ENCODE measurements around the gene ULK2.
"Not testable (repeated sequence)": the region's sequence is repeated elsewhere in the genome, so short reads cannot be mapped to it uniquely, and the experiment has no call there.

The ULK2 gene

GRCh38 chr17:19766421-19767270 is 101.1 kb downstream of the ULK2 start:
- peak; percentile 41 for DNase-seq (ENCODE audit: low read depth)

- no peak for DNase-seq (ENCODE audit: low read depth)
Measured at GRCh38 chr17:19766016-19766415, 101.7 kb downstream of the ULK2 start.

GRCh38 chr17:19763991-19764390 is 103.7 kb downstream of the ULK2 start:
- DNase-seq (ENCODE audit: low read depth): not testable (repeated sequence)

- DNase-seq (ENCODE audit: low read depth): no peak
Measured at GRCh38 chr17:19763416-19763815, 104.3 kb downstream of the ULK2 start.

- DNase-seq (ENCODE audit: low read depth): no peak
Measured at GRCh38 chr17:19762515-19762961, 105.2 kb downstream of the ULK2 start.

- DNase-seq (ENCODE audit: low read depth): no peak
Measured at GRCh38 chr17:19760746-19761145, 107.0 kb downstream of the ULK2 start.

- no peak for DNase-seq (ENCODE audit: low read depth)
Measured at GRCh38 chr17:19759568-19760549, 107.9 kb downstream of the ULK2 start.

GRCh38 chr17:19757536-19758180 is 110.1 kb downstream of the ULK2 start:
- DNase-seq (ENCODE audit: low read depth): no peak

- DNase-seq (ENCODE audit: low read depth): no peak
Measured at GRCh38 chr17:19756546-19756945, 111.2 kb downstream of the ULK2 start.

- no peak for DNase-seq (ENCODE audit: low read depth)
Measured at GRCh38 chr17:19755821-19756510, 111.8 kb downstream of the ULK2 start.

GRCh38 chr17:19755392-19755791 is 112.3 kb downstream of the ULK2 start:
- no peak for DNase-seq (ENCODE audit: low read depth)

- no peak for DNase-seq (ENCODE audit: low read depth)
Measured at GRCh38 chr17:19753661-19754463, 113.9 kb downstream of the ULK2 start.

GRCh38 chr17:19753051-19753509 is 114.7 kb downstream of the ULK2 start:
- no peak for DNase-seq (ENCODE audit: low read depth)

- DNase-seq (ENCODE audit: low read depth): no peak
Measured at GRCh38 chr17:19752216-19753050, 115.3 kb downstream of the ULK2 start.

- DNase-seq (ENCODE audit: low read depth): no peak
Measured at GRCh38 chr17:19750835-19751234, 116.9 kb downstream of the ULK2 start.

GRCh38 chr17:19750020-19750572 is 117.6 kb downstream of the ULK2 start:
- DNase-seq (ENCODE audit: low read depth): no peak

- no peak for DNase-seq (ENCODE audit: low read depth)
Measured at GRCh38 chr17:19748807-19749193, 118.9 kb downstream of the ULK2 start.

GRCh38 chr17:19747829-19748806 is 119.6 kb downstream of the ULK2 start, which contains the start of gene ALDH3A1:
TSS of gene ALDH3A1 (minus strand) at chr17:19748298. CDS start at chr17:19745129, 3,169 bp downstream.
- DNase-seq (ENCODE audit: low read depth): no peak
